HL-60 (cell line): ENCODE measurements around the gene ATXN7L1.

Source experiments
- CTCF ChIP-seq: IDR thresholded peaks from one replicate; pipeline ENCODE4 v1.5.1; 2011; ENCODE audit warnings: low read length, control low read depth, inconsistent platforms; ENCODE audit not compliant: insufficient read depth
- POLR2AphosphoS5 ChIP-seq: IDR thresholded peaks from 2 replicates; pipeline ENCODE4 v1.6.1; 2012; ENCODE audit warnings: low read depth
- REST ChIP-seq: IDR thresholded peaks from 2 replicates; pipeline ENCODE4 v1.6.1; 2012; ENCODE audit warnings: low read depth; ENCODE audit not compliant: insufficient replicate concordance

- TF ChIP-seq POLR2AphosphoS5: no peak
- TF ChIP-seq CTCF: no peak
- TF ChIP-seq REST: no peak
Measured at GRCh38 chr7:105902325-105902911, 26.0 kb upstream of the ATXN7L1 start.
